ENCODE data around the gene CLBA1.

- TF ChIP-seq, protein P1, sequence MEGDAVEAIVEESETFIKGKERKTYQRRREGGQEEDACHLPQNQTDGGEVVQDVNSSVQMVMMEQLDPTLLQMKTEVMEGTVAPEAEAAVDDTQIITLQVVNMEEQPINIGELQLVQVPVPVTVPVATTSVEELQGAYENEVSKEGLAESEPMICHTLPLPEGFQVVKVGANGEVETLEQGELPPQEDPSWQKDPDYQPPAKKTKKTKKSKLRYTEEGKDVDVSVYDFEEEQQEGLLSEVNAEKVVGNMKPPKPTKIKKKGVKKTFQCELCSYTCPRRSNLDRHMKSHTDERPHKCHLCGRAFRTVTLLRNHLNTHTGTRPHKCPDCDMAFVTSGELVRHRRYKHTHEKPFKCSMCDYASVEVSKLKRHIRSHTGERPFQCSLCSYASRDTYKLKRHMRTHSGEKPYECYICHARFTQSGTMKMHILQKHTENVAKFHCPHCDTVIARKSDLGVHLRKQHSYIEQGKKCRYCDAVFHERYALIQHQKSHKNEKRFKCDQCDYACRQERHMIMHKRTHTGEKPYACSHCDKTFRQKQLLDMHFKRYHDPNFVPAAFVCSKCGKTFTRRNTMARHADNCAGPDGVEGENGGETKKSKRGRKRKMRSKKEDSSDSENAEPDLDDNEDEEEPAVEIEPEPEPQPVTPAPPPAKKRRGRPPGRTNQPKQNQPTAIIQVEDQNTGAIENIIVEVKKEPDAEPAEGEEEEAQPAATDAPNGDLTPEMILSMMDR (conservative IDR thresholded peaks at IDR 0.05; ENCODE audit: low read depth in 2 of 2), result no peak
- TF ChIP-seq JUNB (IDR thresholded peaks at IDR 0.05; ENCODE audit: unreplicated experiment) (no peak), CREB1 (CRISPR knock-in tag; IDR thresholded peaks at IDR 0.05; ENCODE audit: low read depth) (no peak), EZH2phosphoT487 (IDR thresholded peaks at IDR 0.05; ENCODE audit: unreplicated experiment) (no peak)
- TF ChIP-seq, protein P2, sequence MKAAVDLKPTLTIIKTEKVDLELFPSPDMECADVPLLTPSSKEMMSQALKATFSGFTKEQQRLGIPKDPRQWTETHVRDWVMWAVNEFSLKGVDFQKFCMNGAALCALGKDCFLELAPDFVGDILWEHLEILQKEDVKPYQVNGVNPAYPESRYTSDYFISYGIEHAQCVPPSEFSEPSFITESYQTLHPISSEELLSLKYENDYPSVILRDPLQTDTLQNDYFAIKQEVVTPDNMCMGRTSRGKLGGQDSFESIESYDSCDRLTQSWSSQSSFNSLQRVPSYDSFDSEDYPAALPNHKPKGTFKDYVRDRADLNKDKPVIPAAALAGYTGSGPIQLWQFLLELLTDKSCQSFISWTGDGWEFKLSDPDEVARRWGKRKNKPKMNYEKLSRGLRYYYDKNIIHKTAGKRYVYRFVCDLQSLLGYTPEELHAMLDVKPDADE (IDR thresholded peaks at IDR 0.05), result no peak
Measured at GRCh38 chr14:105007593-105008264, 22.1 kb downstream of the CLBA1 start.

Measured in GM23338 (cell line).